H4 (cell line): ENCODE data around the gene TMBIM6. TPM values are rescaled to one million over a fixed set of nuclear protein-coding genes. Genes with fewer than 3 reads are reported as not detected.

Source experiments
- DNase-seq: peaks from one replicate; pipeline ENCODE4 v3.0.0-alpha.2; 2015; ENCODE audit warnings: low spot score
- total RNA-seq: library from RNA; depleted of rRNA; stranded (reverse); fragments of >200 nt; shearing (Covaris generic); gene quantifications from 2 replicates; pipeline ENCODE4 v1.2.3, GENCODE V29; 2014

The TMBIM6 gene
- total RNA-seq, 1 experiment from 2014 or later, result 683 TPM

DNA sequence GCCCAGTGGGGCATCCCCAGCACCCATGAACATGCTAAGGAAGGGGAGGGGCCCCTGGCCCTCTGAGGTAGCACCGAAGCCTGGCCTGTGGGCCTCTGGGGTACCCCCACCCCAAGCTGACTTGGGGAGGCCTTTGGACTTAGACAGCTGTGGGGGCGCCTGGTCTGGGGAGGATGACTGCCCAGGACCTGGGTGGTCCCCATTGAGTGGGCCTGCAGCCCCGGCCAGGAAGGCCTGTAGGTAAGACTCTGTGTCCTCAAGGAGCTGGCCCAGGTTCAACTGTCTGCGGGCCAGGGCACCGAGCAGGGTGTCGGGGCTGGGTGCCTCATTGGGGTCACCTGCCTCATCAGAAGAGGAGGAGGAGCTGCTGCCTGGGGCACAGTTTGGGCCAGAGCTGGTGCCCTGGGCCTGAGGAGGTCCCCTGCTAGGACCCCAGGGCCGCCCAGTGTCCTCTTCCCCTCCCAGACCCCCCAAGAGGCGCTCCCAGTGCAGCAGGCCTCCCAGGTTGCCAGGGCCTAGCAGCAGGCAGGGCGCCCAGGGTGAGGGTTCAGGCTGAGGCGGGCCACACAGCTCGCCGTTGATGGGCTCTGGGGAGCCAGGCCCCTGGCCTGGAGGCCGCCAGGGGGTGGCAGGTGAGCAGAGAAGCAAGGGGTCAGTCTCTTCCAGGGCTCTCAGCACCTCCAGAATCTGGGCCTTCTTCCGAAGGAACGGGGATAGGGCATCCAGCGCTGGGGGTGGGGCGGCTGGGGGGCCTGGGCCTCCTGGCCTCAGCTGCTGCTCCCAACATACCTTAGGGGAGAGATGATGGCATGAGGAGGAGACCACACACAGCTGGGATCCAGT lies 55.5 kb downstream of the TMBIM6 start:
- no peak for DNase-seq

DNA sequence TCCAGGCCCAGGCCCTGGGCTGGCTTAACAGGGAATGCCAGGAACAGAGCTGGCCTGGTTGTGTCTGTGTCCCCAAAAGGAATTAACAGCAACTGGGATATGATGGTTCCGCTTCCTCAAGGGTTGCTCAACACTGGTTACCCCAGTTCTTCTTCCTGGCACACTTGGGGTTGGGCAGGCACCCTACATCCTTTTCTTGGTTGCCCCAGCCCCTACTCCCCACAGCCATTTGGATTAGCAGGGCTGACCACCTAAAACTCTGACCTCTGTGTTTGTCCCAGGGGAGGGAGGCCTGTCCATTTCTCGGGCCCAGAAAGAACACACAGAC lies 56.1 kb downstream of the TMBIM6 start:
- DNase-seq, result no peak

DNA sequence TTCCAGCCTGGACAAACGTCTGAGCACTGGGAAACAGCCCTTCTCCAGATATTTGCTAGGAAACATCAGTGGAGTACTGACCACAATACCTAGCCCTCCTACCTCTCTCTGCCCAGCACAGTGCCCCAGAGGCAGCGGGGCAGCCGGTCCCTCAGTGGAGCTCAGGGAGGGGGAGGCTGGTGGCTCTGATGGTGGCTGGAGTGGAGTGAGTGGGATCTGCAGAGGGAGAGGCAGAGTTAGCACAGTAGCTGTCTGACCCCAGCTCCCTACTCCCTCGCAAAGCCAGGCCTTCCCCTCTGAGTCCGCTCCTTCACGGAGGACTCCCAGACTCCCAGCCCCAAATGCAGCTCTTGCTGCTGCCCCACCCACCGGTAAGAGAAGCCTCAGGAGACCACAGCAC lies 56.9 kb downstream of the TMBIM6 start:
- DNase-seq, result no peak

DNA sequence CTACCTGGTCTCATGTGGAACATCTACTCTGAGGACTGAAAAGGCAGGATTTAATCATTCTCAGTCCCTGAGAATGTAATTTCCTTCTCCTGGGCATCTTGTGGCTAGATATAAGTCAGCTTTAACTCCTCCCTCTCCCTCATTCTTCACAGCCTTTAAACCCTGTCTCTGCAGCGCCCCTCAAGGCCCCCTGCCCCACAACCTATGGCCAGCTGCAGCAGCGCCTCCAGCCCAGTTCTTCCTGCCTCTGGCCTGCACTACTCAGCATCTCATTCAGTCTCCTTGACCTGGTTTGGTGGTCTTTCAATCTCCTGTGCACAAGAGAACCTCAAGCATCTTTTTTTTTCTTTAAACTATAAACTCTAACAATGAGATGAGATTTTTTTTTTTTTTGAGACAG lies 57.6 kb downstream of the TMBIM6 start:
- no peak for DNase-seq

DNA sequence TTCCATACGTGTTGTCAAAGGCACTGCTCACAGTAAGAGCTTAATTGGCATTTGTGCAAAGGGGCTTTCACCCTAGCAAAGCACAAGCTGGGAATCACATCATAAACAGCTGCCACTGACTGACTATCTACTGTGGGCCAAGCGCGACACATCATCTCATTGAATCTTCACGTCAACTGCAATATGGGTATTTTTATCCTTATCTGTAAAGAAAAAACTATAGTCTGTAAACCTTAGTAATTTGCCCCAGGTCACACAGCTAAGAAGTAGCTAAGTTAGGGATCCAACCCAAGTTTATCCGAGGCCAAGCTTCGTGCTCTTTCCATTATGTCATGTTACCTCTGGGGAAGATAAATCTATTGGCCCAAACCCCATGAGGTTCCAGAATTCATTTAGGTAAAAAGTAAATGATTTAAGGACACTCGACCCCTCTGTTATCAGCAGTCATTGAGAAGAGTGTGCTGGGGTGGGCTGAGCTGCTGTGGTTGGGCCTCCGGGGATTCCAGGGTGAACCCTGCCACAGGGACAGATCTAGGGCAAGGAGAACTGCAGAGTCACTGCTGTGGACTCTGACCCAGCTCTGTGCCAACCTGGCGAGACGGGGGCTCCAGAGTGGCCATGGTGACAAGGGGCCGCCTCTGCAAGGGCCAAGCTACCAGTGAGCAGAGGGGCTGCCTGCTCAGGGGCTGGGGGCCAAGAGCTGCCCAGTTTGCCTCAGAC lies 59.2 kb downstream of the TMBIM6 start:
- no peak for DNase-seq

DNA sequence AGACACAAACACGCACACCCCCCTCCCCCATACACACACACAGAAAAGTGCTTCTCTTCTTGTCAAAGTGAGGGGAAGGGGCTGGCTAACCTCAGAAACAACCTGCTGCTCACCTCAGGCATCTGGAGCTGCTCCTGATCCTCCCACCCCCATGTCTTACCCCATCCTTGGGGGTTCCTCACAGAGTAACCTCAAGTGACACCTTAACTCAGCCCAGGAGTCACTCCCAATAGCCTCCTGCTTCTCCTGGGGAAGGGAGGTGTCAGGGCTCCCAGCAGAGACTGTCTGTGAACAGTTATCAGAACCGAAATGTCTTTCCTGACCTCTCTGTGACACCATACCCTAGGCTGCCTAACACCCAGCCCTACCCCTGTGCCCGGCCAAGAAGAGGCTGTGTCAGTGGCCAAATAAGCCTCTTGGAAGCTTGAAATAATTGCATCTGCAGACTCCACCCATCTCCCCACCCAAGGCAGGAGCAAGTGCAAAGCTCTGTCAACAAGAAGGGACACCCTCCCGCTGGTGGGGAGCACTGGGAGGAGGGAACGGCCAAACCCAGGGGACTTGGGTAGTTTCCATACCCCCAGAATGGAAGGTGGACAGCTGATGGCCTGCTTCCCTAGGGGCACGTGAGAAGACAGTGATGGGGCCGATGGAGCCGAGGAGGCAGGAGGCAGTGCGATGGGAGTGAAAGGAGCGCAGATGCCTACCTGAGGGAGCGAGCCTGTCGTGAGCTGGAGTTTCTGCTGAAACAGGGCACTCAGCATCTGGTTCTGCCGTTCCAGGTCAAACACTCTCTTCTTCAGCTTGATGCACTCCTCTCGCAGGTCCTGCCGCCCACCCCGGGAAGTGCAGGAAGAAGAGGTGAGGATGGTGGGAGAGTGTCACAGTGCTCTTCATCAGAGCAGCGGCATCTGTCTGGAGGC lies 60.0 kb downstream of the TMBIM6 start:
- DNase-seq, result no peak

DNA sequence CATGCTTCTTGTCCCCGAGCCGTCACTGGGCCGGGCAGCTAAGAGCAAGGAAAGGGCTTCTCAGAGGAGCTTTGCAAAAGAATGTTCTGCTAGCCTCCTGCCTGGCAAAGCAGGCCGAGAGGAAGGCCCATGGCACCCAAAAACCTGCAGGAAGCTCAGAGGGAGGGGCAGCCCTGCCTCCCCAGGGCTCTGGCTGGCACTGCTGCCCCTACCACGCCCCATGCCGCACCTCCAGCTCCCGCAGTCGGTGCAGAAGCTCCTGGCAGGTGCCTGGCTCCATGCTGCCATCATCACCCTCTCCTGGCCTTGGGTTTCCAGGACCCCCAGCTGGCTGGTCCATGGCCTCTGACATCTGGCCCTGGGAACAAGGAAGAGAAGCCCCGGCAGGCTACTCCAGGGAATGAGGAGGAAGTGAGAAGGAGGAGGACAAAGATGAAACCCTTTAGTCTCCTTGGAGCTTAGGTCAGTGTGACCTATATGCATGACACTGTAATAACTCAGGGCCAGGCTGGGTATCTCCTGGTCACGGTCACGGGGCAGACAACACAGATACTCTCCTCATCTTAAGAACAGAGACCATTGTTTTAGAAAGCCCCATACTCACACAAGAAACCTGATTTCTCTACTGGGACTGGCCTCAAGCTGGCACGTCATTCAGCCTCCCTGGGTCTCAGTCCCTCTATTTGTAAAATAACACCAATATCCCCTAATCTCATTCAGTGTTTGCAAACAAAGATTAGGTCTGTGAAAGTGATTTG lies 62.5 kb downstream of the TMBIM6 start:
- no peak for DNase-seq

DNA sequence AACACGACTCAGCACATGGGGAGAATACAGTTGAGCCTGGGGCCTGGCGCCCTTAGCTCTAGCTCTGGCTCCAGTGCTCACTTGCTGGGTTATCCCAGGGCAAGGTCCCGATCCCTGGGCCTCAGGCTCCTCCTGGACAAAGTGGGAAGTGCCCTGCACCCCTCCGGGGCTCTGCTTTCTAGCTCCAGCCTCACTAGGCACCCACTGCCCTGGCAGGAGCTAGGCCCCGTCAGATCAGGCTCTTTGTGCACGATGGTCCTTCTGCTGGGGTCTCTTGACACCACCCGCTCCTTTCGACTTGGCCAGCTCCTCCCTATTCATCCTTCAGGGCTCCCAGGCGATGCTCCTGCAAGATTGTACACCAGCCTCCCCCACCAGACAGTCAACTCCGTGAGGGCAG lies 63.5 kb downstream of the TMBIM6 start:
- no peak for DNase-seq

DNA sequence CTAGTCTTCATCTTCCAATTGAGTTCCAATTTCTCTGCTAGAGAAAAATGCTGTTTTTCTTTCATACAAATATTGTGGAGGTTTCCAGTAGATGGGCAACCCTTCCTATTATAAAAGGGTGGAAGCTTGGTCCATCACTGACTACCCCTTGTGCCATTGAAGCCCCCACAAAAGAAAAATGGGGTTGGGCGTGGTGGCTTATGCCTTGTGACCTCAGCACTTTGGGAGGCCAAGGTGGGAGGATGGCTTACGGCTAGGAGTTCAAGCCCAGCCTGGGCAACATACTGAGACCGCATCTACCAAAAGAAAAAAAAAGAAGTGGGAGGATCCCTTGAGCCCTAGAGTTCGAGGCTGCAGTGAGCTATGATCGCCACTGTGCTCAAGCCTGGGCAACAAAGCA lies 64.1 kb downstream of the TMBIM6 start:
- no peak for DNase-seq

DNA sequence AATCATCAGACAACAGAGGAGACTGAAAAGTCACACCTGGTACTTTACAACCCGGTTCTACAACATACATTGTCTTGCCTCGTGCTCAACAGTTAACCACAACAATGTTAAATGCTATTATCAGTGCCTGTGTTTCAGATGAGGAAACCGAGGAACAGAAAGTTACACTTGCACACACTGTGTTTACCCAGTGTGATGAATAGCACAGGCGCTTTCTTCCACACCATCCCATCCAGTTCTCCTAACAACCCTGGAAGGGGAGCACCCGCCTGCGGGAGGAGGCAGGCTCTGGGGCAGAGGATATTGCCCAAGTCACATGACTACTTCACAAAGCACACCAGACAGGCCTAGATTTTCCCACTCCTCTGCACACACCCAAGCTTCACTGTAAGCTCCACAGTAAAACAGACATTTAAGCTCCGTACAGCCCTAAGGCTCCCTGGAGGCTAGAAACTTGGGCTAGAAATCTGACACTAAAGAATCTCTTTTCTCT lies 65.0 kb downstream of the TMBIM6 start:
- no peak for DNase-seq

DNA sequence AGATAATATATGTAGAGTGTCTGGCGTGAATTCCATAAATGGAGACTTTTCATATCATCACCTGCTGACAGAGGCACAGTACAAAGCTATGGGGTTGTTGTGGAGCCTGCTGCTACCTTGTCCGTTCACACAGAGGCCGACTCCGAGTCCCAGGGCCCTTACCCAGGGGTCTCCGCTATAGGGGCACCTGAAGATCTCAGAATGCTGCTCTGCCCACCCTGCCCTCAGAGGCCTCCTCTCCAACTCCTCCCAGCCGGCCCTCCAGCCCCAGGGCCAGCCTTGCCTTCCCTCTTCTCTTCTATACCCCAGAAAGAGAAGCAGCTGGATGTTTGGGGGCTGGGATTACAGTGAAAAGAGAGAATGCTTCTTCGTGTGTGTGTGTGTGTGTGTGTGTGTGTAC lies 65.5 kb downstream of the TMBIM6 start:
- DNase-seq, result no peak

DNA sequence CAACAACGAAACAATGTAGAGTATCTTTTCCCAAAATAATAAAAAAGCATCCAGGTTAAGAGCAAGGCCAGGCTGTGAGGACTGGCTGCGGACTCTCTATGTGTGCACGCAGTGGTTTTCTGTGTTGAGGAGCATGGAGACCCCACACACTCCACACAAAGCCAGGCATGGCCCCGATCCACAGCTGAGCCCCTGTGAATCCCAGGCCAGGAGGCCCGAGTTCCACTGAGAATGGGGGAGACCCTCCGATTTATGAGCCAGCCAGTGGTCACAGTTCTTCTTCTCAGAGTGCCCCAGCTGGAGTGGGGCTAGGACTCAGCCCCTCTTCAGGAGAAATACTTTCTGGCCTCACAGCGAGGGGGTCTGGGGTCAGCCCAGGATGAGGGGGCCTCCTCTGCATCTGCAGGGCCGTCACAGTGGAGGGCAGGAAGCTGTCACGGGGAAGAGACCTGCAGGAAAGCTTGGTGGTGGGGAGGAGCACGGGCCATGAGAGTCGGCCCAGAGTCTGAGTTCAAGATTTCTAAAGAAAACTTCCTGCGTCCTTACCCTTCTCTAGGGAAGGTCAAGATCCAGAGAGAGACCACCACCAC lies 66.7 kb downstream of the TMBIM6 start:
- DNase-seq, result no peak

DNA sequence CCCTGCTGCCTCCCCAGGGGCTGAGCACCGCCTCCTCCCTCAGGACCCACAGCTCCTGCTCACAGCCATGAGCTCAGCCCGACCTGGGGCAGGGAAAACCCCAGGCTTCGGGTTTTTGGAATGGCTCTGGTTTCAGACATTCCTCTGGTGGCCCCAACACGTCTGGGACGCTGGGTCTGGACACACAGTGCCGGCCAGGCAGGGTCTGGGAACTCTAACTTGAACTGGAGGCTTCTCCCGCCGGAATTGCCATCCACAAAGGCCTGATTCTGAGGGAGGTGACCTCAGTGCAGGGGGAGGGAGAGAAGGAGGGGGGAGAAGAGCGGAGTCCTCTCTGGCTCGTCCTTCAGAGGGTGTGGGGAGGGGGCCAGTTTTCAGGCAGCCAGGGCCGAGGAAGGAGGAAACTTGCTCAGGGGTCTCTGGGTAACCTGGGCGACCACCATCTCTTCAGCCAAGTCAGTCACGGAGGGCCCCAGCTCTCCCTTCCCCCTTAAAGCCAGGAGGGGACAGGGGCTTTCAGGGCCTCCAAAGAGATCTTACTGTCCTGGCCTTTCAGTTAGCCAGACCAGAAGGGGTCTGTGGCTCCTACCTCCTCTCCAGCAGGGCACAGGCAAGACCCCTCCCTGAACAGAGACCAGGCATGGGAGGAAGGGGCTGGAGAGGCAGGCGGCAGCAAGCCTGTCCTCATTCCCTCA lies 67.5 kb downstream of the TMBIM6 start:
- no peak for DNase-seq

DNA sequence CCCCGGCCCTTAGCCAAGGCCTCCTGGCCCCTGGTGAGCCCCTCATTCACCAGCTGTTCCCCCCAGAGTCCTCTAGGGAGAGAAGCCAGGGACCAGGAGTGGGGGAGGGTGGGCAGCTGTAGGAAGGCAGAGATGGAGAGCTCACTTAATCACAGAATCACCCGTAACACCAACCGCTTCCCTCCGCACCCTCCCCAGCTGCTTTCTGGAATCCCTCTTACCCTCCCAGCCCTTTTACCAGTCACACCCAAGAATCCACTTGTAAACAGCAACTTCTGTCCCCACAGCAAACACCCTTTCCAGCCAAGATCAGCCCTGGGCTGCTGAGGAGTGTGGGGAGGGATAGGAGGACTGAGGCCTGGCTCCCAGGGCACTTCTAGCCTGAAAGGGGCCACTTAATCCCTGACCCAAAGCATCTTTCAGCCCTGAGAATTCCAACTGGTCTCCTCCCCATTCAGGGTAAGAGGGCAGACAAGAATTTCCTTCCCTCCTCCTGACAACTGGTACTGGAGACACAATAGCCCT lies 68.1 kb downstream of the TMBIM6 start:
- no peak for DNase-seq

DNA sequence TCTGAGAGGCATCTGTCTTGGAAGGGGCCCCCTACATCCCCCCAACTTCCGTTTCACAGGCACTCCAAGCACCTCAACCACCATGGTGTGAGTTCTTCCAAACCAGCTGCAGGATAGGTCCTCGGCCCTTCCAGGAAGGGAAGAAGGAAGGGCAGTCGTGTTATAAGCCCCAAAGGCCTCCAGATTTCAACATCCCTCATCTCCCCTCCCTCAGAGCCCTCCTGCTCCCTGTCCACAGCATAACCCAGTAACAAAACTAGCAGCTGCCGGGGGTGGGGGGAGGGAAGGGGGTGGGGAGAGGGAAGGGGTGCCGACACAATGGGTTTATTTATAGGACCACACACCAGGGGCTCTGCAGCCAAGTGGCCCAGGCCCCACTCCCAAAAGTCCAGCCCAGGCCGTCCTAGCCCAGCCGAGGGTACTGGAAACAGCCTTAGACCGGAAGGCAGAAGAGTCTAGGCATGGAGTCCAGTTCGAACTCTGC lies 68.6 kb downstream of the TMBIM6 start:
- DNase-seq, result no peak

DNA sequence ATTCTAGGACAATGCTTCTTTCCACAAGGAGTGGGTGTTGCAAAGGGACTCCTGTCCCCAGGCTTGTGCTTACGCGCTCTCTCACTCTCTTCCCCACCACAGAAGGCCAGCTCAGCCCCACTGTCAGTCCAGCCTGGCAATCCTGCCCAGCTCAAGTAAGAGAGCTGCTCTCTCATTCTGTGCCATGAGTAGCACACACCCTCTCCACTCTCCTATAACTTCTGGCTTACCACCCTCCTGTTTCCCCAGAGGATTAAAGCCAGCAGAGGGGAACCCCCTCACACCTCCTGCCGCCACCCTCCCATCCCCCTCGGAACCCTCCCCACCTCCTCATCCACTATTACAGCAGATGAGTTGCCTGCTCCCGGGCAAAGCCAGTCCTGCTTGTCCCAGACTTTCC lies 69.8 kb downstream of the TMBIM6 start:
- no peak for DNase-seq

DNA sequence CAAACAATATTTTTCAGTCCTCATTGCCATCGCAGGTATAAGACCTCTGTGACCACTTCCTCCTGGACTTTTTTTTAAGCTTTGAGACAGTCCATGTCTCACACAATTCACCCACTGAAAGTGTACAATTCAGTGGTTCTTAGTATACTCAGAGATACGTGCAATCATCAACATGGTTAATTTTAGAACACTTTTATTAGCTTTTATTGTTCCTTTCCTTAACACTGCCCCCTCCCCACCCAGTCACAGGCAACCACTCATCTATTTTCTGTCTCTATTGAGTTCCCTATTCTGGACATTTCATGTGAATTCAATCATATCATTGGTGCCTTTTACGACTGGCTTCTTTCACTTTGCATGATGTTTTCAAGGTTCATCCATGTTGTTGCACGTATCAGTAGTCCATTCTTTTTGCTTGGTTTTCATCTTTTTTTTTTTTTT lies 70.6 kb downstream of the TMBIM6 start:
- no peak for DNase-seq

DNA sequence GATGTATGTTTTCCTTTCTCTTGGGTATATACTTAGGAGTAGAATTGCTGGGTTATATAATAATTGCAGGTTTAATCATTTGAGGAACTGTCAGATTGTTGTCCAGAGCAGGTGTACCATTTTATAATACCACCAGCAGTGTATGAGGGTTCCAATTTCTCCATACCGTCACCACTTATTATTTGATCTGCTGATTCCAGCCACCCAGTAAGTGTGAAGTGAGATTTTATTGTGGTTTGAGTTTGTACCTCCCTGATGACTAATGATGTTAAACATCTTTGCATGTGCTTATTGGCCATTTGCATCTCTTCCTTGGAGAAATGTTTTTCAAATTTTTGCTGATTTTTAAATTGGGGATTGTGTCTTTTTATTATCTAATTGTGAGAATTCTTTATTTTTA lies 71.8 kb downstream of the TMBIM6 start:
- no peak for DNase-seq
